A549 (cell line): Measurements from ENCODE around the gene B3GALT4.

Experiments
- EP300 ChIP-seq, 2 experiments: fragments of >200 bp; sonication (Bioruptor Twin); formaldehyde crosslinking; IDR thresholded peaks; 2 replicates in 1 of 2; 3 replicates in 1 of 2; pipeline ENCODE4 v1.6.1; 2016 to 2017
- POLR2A ChIP-seq: IDR thresholded peaks from 2 replicates; pipeline ENCODE4 v1.6.1; 2012; ENCODE audit warnings: mild to moderate bottlenecking, low read length
- TF ChIP-seq, protein P1 (sequence below): fragments of >200 bp; sonication (Bioruptor Twin); formaldehyde crosslinking; IDR thresholded peaks from 3 replicates; pipeline ENCODE4 v1.5.1; 2016

DNA sequence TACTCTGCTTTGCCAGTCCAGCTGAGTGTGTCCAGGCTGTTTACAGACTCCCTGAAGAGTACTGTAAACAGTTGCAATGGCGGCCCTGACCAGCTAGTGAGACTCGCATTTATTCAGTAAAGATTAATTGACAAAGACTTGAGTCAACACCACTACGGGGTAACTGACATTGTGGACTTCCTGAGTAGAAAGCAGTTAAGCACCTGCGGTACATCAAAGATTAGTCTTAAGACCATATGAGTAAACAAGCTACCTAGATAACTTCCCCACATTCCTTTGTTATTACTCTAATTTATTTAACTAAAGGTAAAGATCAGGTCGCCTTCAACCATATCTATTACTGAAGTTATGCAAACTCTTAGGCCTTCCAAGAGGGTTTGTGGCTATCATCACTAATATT is 17.9 kb upstream of the B3GALT4 start:
- TF ChIP-seq, protein P1, sequence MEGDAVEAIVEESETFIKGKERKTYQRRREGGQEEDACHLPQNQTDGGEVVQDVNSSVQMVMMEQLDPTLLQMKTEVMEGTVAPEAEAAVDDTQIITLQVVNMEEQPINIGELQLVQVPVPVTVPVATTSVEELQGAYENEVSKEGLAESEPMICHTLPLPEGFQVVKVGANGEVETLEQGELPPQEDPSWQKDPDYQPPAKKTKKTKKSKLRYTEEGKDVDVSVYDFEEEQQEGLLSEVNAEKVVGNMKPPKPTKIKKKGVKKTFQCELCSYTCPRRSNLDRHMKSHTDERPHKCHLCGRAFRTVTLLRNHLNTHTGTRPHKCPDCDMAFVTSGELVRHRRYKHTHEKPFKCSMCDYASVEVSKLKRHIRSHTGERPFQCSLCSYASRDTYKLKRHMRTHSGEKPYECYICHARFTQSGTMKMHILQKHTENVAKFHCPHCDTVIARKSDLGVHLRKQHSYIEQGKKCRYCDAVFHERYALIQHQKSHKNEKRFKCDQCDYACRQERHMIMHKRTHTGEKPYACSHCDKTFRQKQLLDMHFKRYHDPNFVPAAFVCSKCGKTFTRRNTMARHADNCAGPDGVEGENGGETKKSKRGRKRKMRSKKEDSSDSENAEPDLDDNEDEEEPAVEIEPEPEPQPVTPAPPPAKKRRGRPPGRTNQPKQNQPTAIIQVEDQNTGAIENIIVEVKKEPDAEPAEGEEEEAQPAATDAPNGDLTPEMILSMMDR = no peak
- TF ChIP-seq POLR2A (no peak), EP300 (IDR thresholded peaks at IDR 0.05) (no peak)
